ENCODE data around the gene PXDN.

PXDN gene

DNA sequence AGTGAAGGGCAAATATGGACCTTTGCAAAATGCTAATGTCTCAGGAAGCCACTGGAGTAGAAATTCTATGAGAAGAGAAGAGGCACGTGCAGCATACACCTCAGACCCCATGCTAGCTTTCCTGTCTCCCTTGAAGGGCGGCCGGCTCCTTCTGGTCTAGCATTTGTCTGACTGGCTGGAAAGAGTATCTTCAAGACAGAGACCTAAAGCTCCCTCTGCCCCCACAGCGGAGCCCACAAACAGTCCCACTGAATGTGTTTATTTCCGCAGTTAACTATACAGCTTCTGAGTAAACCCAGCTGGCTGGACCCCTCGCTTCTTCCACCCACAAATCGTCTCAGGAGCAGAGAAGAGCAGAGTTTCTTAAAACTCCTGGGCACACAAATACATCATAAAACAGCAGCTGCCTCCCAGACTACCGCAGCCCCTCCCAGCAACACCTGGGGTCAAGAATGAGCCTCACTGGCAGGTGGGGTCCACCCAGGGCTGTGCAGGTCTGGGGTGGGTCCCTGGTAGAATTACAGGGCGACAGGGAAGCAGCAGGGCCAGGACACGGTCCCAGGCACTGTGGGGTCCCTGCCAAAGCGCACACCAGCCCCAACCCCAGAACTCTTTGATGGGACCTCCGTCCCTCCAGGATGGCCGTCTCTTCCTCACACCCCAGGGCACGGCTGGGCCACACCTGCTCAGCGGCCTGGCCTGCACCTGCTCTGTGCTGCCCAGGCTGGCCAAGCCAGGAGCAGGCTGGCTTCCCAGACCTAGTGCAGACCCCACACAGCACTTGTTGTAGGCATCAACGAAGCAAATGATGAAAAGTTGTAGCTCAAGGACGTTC lies 103.8 kb downstream of the PXDN start:
- TF ChIP-seq, protein P1, sequence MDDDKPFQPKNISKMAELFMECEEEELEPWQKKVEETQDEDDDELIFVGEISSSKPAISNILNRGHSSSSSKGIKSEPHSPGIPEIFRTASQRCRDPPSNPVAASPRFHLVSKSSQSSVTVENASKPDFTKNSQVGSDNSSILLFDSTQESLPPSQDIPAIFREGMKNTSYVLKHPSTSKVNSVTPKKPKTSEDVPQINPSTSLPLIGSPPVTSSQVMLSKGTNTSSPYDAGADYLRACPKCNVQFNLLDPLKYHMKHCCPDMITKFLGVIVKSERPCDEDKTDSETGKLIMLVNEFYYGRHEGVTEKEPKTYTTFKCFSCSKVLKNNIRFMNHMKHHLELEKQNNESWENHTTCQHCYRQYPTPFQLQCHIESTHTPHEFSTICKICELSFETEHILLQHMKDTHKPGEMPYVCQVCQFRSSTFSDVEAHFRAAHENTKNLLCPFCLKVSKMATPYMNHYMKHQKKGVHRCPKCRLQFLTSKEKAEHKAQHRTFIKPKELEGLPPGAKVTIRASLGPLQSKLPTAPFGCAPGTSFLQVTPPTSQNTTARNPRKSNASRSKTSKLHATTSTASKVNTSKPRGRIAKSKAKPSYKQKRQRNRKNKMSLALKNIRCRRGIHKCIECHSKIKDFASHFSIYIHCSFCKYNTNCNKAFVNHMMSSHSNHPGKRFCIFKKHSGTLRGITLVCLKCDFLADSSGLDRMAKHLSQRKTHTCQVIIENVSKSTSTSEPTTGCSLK (tag by site-specific recombination; IDR thresholded peaks at IDR 0.05): no peak
- peaks cover 0 to 57% of the 10 kb centered on the region in 2 experiments; a peak in 2 of 3 replicates for H3K36me3 ChIP-seq (ENCODE audit: control insufficient read depth in 2 of 2, insufficient read depth in 1 of 2, low read length in 2 of 2)
- CTCF ChIA-PET: interaction anchor here (0.6 to 2.5 kb wide), 2 partner anchors 110 to 927 kb away, joined by 3 to 5 read pairs; no protein-coding TSS in a partner anchor
- POLR2A ChIA-PET: no interaction called here
- H3K27ac ChIP-seq (ENCODE audit: extremely low read depth, low read depth, low read length): no peak overlapping the region
- no peaks in the 10 kb centered on the region for H3K9me3 ChIP-seq (ENCODE audit: control insufficient read depth, insufficient read depth, low read depth, low read length)
- H3K4me1 ChIP-seq (ENCODE audit: control insufficient read depth, insufficient read depth, low read length): no peaks in the 10 kb centered on the region
- H3K4me3 ChIP-seq (ENCODE audit: low read depth, low read length): no peak overlapping the region

DNA sequence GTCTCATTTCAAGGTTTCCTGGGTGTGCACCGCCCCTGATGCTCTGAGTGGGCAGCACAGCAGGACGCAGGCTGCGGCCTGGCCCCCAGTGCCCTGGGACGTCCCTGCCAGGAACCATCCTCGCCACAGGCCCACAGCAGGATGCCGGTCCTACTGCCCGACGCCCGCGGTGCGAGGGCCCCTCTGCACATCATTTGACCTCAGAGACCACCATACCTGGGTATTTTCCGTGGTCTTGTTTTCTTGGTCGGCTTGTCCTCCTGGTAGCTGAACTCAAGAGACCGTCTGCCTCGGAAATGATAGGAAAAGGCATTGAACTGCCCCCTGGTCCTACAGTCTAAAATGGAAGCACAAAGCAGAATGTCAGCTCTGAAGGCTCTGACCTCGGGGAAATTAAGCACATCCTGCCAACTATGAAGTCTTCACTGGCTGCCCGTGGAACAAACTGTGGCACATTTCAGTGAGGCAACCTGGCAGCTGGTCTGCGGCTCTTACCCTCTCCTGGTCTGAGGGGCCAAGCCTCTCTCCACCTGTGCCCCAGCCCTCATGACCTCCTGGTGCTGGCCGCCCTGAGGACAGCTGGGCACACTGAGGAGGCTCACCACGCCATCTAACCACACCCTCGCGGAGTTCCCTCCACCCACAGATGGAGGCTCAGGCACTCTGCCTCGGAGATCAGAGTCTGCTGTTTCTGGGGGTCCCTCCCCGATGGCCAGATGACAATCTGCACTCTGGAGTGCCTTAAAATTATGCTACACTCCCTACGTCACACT lies 105.0 kb downstream of the PXDN start:
- H3K4me3 ChIP-seq (ENCODE audit: low read depth, low read length): no peak overlapping the region
- peaks cover 0 to 65% of the 10 kb centered on the region in 2 experiments; a peak in 1 of 3 replicates for H3K36me3 ChIP-seq (ENCODE audit: control insufficient read depth in 2 of 2, insufficient read depth in 1 of 2, low read length in 2 of 2)
- ChIA-PET CTCF (interaction anchor here (0.6 kb wide), 2 partner anchors 41 to 86 kb away, joined by 3 read pairs; no protein-coding TSS in a partner anchor), POLR2A (no interaction called here)
- no peaks in the 10 kb centered on the region for H3K4me1 ChIP-seq (ENCODE audit: control insufficient read depth, insufficient read depth, low read length)
- no peaks in the 10 kb centered on the region for H3K9me3 ChIP-seq (ENCODE audit: control insufficient read depth, insufficient read depth, low read depth, low read length)
- H3K27ac ChIP-seq (ENCODE audit: extremely low read depth, low read depth, low read length): no peak overlapping the region
- TF ChIP-seq ZNF23 (tag by site-specific recombination; IDR thresholded peaks at IDR 0.05; ENCODE audit: borderline replicate concordance): no peak
- TF ChIP-seq GLIS1 (tag by site-specific recombination; IDR thresholded peaks at IDR 0.05): no peak
- TF ChIP-seq ZNF785 (tag by site-specific recombination; IDR thresholded peaks at IDR 0.05): no peak
- TF ChIP-seq ZNF701 (tag by site-specific recombination; IDR thresholded peaks at IDR 0.05): no peak
- TF ChIP-seq ZNF530 (tag by site-specific recombination; IDR thresholded peaks at IDR 0.05; ENCODE audit: low read depth): no peak
- no peak for TF ChIP-seq ZNF221 (tag by site-specific recombination; IDR thresholded peaks at IDR 0.05; ENCODE audit: borderline replicate concordance)
- TF ChIP-seq, protein P2, sequence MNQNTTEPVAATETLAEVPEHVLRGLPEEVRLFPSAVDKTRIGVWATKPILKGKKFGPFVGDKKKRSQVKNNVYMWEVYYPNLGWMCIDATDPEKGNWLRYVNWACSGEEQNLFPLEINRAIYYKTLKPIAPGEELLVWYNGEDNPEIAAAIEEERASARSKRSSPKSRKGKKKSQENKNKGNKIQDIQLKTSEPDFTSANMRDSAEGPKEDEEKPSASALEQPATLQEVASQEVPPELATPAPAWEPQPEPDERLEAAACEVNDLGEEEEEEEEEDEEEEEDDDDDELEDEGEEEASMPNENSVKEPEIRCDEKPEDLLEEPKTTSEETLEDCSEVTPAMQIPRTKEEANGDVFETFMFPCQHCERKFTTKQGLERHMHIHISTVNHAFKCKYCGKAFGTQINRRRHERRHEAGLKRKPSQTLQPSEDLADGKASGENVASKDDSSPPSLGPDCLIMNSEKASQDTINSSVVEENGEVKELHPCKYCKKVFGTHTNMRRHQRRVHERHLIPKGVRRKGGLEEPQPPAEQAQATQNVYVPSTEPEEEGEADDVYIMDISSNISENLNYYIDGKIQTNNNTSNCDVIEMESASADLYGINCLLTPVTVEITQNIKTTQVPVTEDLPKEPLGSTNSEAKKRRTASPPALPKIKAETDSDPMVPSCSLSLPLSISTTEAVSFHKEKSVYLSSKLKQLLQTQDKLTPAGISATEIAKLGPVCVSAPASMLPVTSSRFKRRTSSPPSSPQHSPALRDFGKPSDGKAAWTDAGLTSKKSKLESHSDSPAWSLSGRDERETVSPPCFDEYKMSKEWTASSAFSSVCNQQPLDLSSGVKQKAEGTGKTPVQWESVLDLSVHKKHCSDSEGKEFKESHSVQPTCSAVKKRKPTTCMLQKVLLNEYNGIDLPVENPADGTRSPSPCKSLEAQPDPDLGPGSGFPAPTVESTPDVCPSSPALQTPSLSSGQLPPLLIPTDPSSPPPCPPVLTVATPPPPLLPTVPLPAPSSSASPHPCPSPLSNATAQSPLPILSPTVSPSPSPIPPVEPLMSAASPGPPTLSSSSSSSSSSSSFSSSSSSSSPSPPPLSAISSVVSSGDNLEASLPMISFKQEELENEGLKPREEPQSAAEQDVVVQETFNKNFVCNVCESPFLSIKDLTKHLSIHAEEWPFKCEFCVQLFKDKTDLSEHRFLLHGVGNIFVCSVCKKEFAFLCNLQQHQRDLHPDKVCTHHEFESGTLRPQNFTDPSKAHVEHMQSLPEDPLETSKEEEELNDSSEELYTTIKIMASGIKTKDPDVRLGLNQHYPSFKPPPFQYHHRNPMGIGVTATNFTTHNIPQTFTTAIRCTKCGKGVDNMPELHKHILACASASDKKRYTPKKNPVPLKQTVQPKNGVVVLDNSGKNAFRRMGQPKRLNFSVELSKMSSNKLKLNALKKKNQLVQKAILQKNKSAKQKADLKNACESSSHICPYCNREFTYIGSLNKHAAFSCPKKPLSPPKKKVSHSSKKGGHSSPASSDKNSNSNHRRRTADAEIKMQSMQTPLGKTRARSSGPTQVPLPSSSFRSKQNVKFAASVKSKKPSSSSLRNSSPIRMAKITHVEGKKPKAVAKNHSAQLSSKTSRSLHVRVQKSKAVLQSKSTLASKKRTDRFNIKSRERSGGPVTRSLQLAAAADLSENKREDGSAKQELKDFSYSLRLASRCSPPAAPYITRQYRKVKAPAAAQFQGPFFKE (tag by site-specific recombination; IDR thresholded peaks at IDR 0.05; ENCODE audit: borderline replicate concordance): no peak
- TF ChIP-seq ZNF560 (tag by site-specific recombination; IDR thresholded peaks at IDR 0.05; ENCODE audit: borderline replicate concordance): no peak
- no peak for TF ChIP-seq ZNF114 (tag by site-specific recombination; IDR thresholded peaks at IDR 0.05)
- TF ChIP-seq, protein P3, sequence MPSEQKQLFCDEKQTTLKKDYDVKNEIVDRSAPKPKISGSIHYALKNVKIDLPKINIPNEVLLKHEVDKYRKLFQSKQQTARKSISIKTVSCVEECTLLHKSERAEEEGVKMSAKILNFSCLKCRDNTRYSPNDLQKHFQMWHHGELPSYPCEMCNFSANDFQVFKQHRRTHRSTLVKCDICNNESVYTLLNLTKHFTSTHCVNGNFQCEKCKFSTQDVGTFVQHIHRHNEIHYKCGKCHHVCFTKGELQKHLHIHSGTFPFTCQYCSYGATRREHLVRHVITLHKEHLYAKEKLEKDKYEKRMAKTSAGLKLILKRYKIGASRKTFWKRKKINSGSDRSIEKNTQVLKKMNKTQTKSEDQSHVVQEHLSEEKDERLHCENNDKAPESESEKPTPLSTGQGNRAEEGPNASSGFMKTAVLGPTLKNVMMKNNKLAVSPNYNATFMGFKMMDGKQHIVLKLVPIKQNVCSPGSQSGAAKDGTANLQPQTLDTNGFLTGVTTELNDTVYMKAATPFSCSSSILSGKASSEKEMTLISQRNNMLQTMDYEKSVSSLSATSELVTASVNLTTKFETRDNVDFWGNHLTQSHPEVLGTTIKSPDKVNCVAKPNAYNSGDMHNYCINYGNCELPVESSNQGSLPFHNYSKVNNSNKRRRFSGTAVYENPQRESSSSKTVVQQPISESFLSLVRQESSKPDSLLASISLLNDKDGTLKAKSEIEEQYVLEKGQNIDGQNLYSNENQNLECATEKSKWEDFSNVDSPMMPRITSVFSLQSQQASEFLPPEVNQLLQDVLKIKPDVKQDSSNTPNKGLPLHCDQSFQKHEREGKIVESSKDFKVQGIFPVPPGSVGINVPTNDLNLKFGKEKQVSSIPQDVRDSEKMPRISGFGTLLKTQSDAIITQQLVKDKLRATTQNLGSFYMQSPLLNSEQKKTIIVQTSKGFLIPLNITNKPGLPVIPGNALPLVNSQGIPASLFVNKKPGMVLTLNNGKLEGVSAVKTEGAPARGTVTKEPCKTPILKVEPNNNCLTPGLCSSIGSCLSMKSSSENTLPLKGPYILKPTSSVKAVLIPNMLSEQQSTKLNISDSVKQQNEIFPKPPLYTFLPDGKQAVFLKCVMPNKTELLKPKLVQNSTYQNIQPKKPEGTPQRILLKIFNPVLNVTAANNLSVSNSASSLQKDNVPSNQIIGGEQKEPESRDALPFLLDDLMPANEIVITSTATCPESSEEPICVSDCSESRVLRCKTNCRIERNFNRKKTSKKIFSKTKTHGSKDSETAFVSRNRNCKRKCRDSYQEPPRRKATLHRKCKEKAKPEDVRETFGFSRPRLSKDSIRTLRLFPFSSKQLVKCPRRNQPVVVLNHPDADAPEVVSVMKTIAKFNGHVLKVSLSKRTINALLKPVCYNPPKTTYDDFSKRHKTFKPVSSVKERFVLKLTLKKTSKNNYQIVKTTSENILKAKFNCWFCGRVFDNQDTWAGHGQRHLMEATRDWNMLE (tag by site-specific recombination; conservative IDR thresholded peaks at IDR 0.05; ENCODE audit: low read depth): no peak
- TF ChIP-seq, protein P4, sequence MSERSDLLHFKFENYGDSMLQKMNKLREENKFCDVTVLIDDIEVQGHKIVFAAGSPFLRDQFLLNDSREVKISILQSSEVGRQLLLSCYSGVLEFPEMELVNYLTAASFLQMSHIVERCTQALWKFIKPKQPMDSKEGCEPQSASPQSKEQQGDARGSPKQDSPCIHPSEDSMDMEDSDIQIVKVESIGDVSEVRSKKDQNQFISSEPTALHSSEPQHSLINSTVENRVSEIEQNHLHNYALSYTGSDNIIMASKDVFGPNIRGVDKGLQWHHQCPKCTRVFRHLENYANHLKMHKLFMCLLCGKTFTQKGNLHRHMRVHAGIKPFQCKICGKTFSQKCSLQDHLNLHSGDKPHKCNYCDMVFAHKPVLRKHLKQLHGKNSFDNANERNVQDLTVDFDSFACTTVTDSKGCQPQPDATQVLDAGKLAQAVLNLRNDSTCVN (tag by site-specific recombination; optimal IDR thresholded peaks at IDR 0.05): no peak
- no peak for TF ChIP-seq FEZF1 (tag by site-specific recombination; IDR thresholded peaks at IDR 0.05)
- TF ChIP-seq ZNF707 (tag by site-specific recombination; IDR thresholded peaks at IDR 0.05): no peak
- no peak for TF ChIP-seq ZNF561 (tag by site-specific recombination; IDR thresholded peaks at IDR 0.05; ENCODE audit: borderline replicate concordance)

Measured in HEK293 (cell line).